WTC11 (cell line): Measurements from ENCODE around the gene TMEM259. TPM values are rescaled to one million over a fixed set of nuclear protein-coding genes. Genes with fewer than 3 reads are reported as not detected.

Source experiments
- ATAC-seq: fragments of 200-7000 bp; cut with Tn5 transposase; 2 replicates; pipeline ENCODE4 v1.10.0; 2021; ENCODE audit warnings: mild to moderate bottlenecking, moderate library complexity
- CTCF ChIA-PET: fragments of 300-600 bp; sonication (Branson Sonifier 250); formaldehyde crosslinking; loops from one replicate; lab custom pipeline; 2021; ENCODE audit warnings: antibody characterized with exemption; lab: Charles Lee
- POLR2A ChIA-PET: fragments of 350-600 bp; sonication (Branson Sonifier 250); formaldehyde crosslinking; loops from one replicate; lab custom pipeline; 2021; ENCODE audit warnings: antibody characterized with exemption; lab: Charles Lee
- DNase-seq: peaks from one replicate; pipeline ENCODE4 v3.0.0; 2021; ENCODE audit warnings: low spot score
- H3K27ac Mint-ChIP-seq: 2 replicates; pipeline ENCODE4 v1.8.0; 2021; ENCODE audit warnings: mixed read lengths
- H3K27me3 Mint-ChIP-seq: 2 replicates; pipeline ENCODE4 v1.8.0; 2021; ENCODE audit warnings: low read depth, mild to moderate bottlenecking, moderate library complexity, mixed read lengths
- H3K36me3 Mint-ChIP-seq: 2 replicates; pipeline ENCODE4 v1.8.0; 2021; ENCODE audit warnings: mixed read lengths
- H3K4me1 Mint-ChIP-seq: 2 replicates; pipeline ENCODE4 v1.8.0; 2022; ENCODE audit warnings: mixed read lengths
- H3K4me3 Mint-ChIP-seq: 2 replicates; pipeline ENCODE4 v1.8.0; 2021; ENCODE audit warnings: mild to moderate bottlenecking, moderate library complexity, mixed read lengths
- H3K9me3 Mint-ChIP-seq: 2 replicates; pipeline ENCODE4 v1.8.0; 2021; ENCODE audit warnings: mixed read lengths
- KAT7 ChIP-seq: sonication (generic); formaldehyde crosslinking; IDR thresholded peaks from 2 replicates; pipeline ENCODE4 v1.8.1; 2023; ENCODE audit warnings: missing genetic modification reagents, mild to moderate bottlenecking, borderline replicate concordance
- MXD4 ChIP-seq: fragments of 250-450 bp; sonication (Bioruptor Pico); IDR thresholded peaks from 2 replicates; pipeline ENCODE4 v1.8.0; 2021; ENCODE audit warnings: mild to moderate bottlenecking, moderate library complexity, borderline replicate concordance
- NR1H2 ChIP-seq: sonication (generic); formaldehyde crosslinking; IDR thresholded peaks from 2 replicates; pipeline ENCODE4 v1.9.0; 2021; ENCODE audit warnings: mild to moderate bottlenecking, moderate library complexity, missing genetic modification reagents
- NR3C1 ChIP-seq: sonication (generic); formaldehyde crosslinking; conservative IDR thresholded peaks from 2 replicates; pipeline ENCODE4 v1.8.1; 2023; ENCODE audit warnings: low read depth, mild to moderate bottlenecking, missing genetic modification reagents
- SP1 ChIP-seq: sonication (generic); formaldehyde crosslinking; conservative IDR thresholded peaks from 2 replicates; pipeline ENCODE4 v1.8.1; 2022; ENCODE audit warnings: missing genetic modification reagents
- TEAD4 ChIP-seq: sonication (generic); formaldehyde crosslinking; IDR thresholded peaks from 2 replicates; pipeline ENCODE4 v1.8.0; 2022; ENCODE audit warnings: mild to moderate bottlenecking, missing genetic modification reagents
- TP53 ChIP-seq: sonication (generic); formaldehyde crosslinking; IDR thresholded peaks from 2 replicates; pipeline ENCODE4 v1.8.1; 2023; ENCODE audit warnings: mild to moderate bottlenecking, missing genetic modification reagents
- ZNF219 ChIP-seq: sonication (generic); formaldehyde crosslinking; IDR thresholded peaks from 2 replicates; pipeline ENCODE4 v1.8.0; 2023; ENCODE audit warnings: missing genetic modification reagents, mild to moderate bottlenecking, borderline replicate concordance
- ZNF263 ChIP-seq: sonication (generic); formaldehyde crosslinking; IDR thresholded peaks from 2 replicates; pipeline ENCODE4 v1.8.1; 2022; ENCODE audit warnings: low read depth, mild to moderate bottlenecking, moderate library complexity, missing genetic modification reagents
- ZNF423 ChIP-seq: fragments of 250-450 bp; sonication (Bioruptor Pico); IDR thresholded peaks from 2 replicates; pipeline ENCODE4 v2.1.2; 2022; ENCODE audit warnings: mild to moderate bottlenecking, moderate library complexity
- total RNA-seq: library from RNA; stranded (reverse); gene quantifications from 3 replicates; pipeline ENCODE4 v1.2.3, GENCODE V29; 2021
- TF ChIP-seq, protein P1 (sequence below): sonication (generic); formaldehyde crosslinking; IDR thresholded peaks from 2 replicates; pipeline ENCODE4 v1.8.0; 2022; ENCODE audit warnings: mild to moderate bottlenecking, missing genetic modification reagents
- TF ChIP-seq, protein P2 (sequence below): sonication (generic); formaldehyde crosslinking; IDR thresholded peaks from 2 replicates; pipeline ENCODE4 v1.8.0; 2023; ENCODE audit warnings: missing genetic modification reagents
- TF ChIP-seq, protein P3 (sequence below): sonication (generic); formaldehyde crosslinking; IDR thresholded peaks from 2 replicates; pipeline ENCODE4 v1.8.1; 2023; ENCODE audit warnings: mild to moderate bottlenecking, missing genetic modification reagents
- TF ChIP-seq, protein P4 (sequence below): sonication (generic); formaldehyde crosslinking; IDR thresholded peaks from 2 replicates; pipeline ENCODE4 v1.8.1; 2023; ENCODE audit warnings: mild to moderate bottlenecking, missing genetic modification reagents, moderate library complexity
- TF ChIP-seq, protein P5 (sequence below): sonication (generic); formaldehyde crosslinking; IDR thresholded peaks from 2 replicates; pipeline ENCODE4 v1.8.1; 2022; ENCODE audit warnings: low read depth, mild to moderate bottlenecking, moderate library complexity, missing genetic modification reagents, borderline replicate concordance
- TF ChIP-seq, protein P6 (sequence below): sonication (generic); formaldehyde crosslinking; IDR thresholded peaks from 2 replicates; pipeline ENCODE4 v1.8.1; 2023; ENCODE audit warnings: mild to moderate bottlenecking, missing genetic modification reagents, borderline replicate concordance
- TF ChIP-seq, protein P7 (sequence below): sonication (generic); formaldehyde crosslinking; IDR thresholded peaks from 2 replicates; pipeline ENCODE4 v1.8.1; 2023; ENCODE audit warnings: mild to moderate bottlenecking, missing genetic modification reagents
- TF ChIP-seq, protein P8 (sequence below): sonication (generic); formaldehyde crosslinking; IDR thresholded peaks from 2 replicates; pipeline ENCODE4 v1.8.1; 2022; ENCODE audit warnings: low read depth, missing genetic modification reagents, borderline replicate concordance

Gene TMEM259
- total RNA-seq, 1 experiment from 2014 or later: 202 TPM

DNA sequence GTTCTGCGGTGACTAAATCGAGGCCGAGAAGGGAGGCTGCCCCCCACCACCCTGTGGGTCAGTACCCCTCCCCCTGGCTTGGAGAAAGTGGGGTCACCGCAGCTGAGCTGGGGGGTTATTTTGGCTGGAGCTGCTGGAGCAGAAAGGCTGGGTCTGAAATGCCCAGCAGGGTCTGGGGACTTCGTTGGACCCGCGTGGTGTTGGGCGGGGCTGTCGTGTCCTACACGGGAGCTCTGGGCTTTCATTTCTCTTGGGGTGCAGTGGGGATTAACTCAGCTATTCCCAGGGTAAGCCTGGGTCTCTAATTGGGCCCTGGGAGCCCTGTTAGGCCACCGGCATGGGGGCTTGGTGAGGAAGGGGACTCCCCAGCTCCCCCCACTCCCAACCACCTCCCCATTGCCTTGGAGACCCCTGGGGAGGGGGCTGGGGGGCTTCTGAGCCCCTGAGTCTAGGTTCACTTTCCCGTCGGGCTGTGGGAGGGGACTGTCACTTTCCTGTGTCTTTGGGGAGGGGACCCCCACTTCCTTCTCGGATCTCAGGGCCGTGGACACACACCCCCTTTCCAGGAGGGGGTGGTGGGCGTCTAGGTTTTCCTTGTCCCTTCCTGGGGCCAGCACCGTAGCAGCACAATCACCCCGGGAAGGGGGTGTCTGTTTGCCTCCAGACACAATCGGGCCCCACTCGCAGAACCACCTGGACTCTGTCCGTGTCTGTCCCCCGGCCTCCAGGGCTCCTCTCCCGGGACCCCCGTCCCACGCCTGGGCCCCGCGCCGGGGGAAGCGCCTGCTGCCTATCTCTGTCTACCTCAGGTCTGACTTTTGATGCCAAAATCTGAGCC lies 47.0 kb downstream of the TMEM259 start:
- Mint-ChIP-seq H3K27ac (no peak overlapping the region), H3K4me3 (no peak overlapping the region), H3K27me3 (no peaks in the 10 kb centered on the region), H3K9me3 (peaks cover 6% of the 10 kb centered on the region), H3K4me1 (peaks cover 3% of the 10 kb centered on the region; the same call in 1 of the 2 replicates), H3K36me3 (peaks cover 25% of the 10 kb centered on the region)
- ATAC-seq: no peak
- ChIA-PET POLR2A (interaction anchor here (0.6 kb wide), 1 partner anchor 1047 kb away, joined by 3 read pairs; no protein-coding TSS in a partner anchor), CTCF (no interaction called here)
- no peak for DNase-seq
- TF ChIP-seq KAT7: no peak
- TF ChIP-seq NR1H2 (CRISPR knock-in tag): no peak
- TF ChIP-seq SP1 (CRISPR knock-in tag): no peak
- TF ChIP-seq, protein P1, sequence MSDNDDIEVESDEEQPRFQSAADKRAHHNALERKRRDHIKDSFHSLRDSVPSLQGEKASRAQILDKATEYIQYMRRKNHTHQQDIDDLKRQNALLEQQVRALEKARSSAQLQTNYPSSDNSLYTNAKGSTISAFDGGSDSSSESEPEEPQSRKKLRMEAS (CRISPR knock-in tag): no peak
- TF ChIP-seq, protein P2, sequence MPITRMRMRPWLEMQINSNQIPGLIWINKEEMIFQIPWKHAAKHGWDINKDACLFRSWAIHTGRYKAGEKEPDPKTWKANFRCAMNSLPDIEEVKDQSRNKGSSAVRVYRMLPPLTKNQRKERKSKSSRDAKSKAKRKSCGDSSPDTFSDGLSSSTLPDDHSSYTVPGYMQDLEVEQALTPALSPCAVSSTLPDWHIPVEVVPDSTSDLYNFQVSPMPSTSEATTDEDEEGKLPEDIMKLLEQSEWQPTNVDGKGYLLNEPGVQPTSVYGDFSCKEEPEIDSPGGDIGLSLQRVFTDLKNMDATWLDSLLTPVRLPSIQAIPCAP (CRISPR knock-in tag): no peak
- TF ChIP-seq ZNF219: no peak
- no peak for TF ChIP-seq TEAD4 (CRISPR knock-in tag)
- TF ChIP-seq, protein P3, sequence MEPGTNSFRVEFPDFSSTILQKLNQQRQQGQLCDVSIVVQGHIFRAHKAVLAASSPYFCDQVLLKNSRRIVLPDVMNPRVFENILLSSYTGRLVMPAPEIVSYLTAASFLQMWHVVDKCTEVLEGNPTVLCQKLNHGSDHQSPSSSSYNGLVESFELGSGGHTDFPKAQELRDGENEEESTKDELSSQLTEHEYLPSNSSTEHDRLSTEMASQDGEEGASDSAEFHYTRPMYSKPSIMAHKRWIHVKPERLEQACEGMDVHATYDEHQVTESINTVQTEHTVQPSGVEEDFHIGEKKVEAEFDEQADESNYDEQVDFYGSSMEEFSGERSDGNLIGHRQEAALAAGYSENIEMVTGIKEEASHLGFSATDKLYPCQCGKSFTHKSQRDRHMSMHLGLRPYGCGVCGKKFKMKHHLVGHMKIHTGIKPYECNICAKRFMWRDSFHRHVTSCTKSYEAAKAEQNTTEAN: no peak
- TF ChIP-seq MXD4 (CRISPR knock-in tag): no peak
- TF ChIP-seq, protein P4, sequence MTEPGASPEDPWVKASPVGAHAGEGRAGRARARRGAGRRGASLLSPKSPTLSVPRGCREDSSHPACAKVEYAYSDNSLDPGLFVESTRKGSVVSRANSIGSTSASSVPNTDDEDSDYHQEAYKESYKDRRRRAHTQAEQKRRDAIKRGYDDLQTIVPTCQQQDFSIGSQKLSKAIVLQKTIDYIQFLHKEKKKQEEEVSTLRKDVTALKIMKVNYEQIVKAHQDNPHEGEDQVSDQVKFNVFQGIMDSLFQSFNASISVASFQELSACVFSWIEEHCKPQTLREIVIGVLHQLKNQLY: no peak
- no peak for TF ChIP-seq NR3C1
- TF ChIP-seq, protein P5, sequence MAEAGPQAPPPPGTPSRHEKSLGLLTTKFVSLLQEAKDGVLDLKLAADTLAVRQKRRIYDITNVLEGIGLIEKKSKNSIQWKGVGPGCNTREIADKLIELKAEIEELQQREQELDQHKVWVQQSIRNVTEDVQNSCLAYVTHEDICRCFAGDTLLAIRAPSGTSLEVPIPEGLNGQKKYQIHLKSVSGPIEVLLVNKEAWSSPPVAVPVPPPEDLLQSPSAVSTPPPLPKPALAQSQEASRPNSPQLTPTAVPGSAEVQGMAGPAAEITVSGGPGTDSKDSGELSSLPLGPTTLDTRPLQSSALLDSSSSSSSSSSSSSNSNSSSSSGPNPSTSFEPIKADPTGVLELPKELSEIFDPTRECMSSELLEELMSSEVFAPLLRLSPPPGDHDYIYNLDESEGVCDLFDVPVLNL: no peak
- TF ChIP-seq, protein P6, sequence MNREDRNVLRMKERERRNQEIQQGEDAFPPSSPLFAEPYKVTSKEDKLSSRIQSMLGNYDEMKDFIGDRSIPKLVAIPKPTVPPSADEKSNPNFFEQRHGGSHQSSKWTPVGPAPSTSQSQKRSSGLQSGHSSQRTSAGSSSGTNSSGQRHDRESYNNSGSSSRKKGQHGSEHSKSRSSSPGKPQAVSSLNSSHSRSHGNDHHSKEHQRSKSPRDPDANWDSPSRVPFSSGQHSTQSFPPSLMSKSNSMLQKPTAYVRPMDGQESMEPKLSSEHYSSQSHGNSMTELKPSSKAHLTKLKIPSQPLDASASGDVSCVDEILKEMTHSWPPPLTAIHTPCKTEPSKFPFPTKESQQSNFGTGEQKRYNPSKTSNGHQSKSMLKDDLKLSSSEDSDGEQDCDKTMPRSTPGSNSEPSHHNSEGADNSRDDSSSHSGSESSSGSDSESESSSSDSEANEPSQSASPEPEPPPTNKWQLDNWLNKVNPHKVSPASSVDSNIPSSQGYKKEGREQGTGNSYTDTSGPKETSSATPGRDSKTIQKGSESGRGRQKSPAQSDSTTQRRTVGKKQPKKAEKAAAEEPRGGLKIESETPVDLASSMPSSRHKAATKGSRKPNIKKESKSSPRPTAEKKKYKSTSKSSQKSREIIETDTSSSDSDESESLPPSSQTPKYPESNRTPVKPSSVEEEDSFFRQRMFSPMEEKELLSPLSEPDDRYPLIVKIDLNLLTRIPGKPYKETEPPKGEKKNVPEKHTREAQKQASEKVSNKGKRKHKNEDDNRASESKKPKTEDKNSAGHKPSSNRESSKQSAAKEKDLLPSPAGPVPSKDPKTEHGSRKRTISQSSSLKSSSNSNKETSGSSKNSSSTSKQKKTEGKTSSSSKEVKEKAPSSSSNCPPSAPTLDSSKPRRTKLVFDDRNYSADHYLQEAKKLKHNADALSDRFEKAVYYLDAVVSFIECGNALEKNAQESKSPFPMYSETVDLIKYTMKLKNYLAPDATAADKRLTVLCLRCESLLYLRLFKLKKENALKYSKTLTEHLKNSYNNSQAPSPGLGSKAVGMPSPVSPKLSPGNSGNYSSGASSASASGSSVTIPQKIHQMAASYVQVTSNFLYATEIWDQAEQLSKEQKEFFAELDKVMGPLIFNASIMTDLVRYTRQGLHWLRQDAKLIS (CRISPR knock-in tag): no peak
- TF ChIP-seq, protein P7, sequence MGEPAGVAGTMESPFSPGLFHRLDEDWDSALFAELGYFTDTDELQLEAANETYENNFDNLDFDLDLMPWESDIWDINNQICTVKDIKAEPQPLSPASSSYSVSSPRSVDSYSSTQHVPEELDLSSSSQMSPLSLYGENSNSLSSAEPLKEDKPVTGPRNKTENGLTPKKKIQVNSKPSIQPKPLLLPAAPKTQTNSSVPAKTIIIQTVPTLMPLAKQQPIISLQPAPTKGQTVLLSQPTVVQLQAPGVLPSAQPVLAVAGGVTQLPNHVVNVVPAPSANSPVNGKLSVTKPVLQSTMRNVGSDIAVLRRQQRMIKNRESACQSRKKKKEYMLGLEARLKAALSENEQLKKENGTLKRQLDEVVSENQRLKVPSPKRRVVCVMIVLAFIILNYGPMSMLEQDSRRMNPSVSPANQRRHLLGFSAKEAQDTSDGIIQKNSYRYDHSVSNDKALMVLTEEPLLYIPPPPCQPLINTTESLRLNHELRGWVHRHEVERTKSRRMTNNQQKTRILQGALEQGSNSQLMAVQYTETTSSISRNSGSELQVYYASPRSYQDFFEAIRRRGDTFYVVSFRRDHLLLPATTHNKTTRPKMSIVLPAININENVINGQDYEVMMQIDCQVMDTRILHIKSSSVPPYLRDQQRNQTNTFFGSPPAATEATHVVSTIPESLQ (CRISPR knock-in tag): no peak
- TF ChIP-seq ZNF263 (CRISPR knock-in tag): no peak
- TF ChIP-seq, protein P8, sequence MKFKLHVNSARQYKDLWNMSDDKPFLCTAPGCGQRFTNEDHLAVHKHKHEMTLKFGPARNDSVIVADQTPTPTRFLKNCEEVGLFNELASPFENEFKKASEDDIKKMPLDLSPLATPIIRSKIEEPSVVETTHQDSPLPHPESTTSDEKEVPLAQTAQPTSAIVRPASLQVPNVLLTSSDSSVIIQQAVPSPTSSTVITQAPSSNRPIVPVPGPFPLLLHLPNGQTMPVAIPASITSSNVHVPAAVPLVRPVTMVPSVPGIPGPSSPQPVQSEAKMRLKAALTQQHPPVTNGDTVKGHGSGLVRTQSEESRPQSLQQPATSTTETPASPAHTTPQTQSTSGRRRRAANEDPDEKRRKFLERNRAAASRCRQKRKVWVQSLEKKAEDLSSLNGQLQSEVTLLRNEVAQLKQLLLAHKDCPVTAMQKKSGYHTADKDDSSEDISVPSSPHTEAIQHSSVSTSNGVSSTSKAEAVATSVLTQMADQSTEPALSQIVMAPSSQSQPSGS (CRISPR knock-in tag): no peak
- no peak for TF ChIP-seq TP53 (CRISPR knock-in tag)
- no peak for TF ChIP-seq ZNF423 (CRISPR knock-in tag)
